Adrenal gland (tissue), 12 donors: ENCODE data around the gene COA1. TPM values are rescaled to one million over a fixed set of nuclear protein-coding genes. Genes with fewer than 3 reads are reported as not detected.
"Not testable (repeated sequence)": the region's sequence is repeated elsewhere in the genome, so short reads cannot be mapped to it uniquely, and the experiment has no call there.

Experiments used
- DNase-seq, 7 donors: peaks; one replicate each; pipeline ENCODE4 v3.0.0-alpha.2; 2019 to 2020
- H3K27ac ChIP-seq, 5 donors: fragments of 200-600 bp; sonication (generic) in 4 of 5; 1 replicate in 3 of 5; 2 replicates in 2 of 5; pipeline versions ENCODE4 v1.5.1 to v1.8.0; 2016 to 2020; ENCODE audit warnings: mild to moderate bottlenecking in 1 of 5
- H3K27me3 ChIP-seq: fragments of 200-600 bp; 2 replicates; pipeline ENCODE4 v1.8.0; 2021
- H3K36me3 ChIP-seq, 2 donors: fragments of 200-600 bp; replicated peaks in 1 of 2; 1 replicate in 1 of 2; 2 replicates in 1 of 2; pipeline versions ENCODE4 v1.5.1 to v1.8.0; 2018 to 2022
- H3K4me1 ChIP-seq, 2 donors: fragments of 200-600 bp; replicated peaks in 1 of 2; 1 replicate in 1 of 2; 2 replicates in 1 of 2; pipeline versions ENCODE4 v1.5.1 to v1.8.0; 2018 to 2021
- H3K4me3 ChIP-seq, 4 donors: fragments of 200-600 bp; sonication (generic) in 3 of 4; one replicate each; pipeline ENCODE4 v1.5.1; 2016 to 2018
- H3K9me3 ChIP-seq, 3 donors: fragments of 200-600 bp; sonication (generic) in 1 of 3; replicated peaks in 1 of 3; 1 replicate in 2 of 3; 2 replicates in 1 of 3; pipeline versions ENCODE4 v1.5.1 to v1.8.0; 2016 to 2021
- POLR2A ChIP-seq, 2 donors: fragments of 450-650 bp; IDR thresholded peaks; one replicate each; pipeline ENCODE4 v1.6.1; 2017; ENCODE audit warnings: antibody characterized with exemption in 2 of 2, mild to moderate bottlenecking in 2 of 2, moderate library complexity in 1 of 2
- WGBS, 4 donors: extraction: QIAGEN DNeasy Blood & Tissue Kit in 2 of 4; methylation state at CpG; one replicate each; pipeline versions ENCODE4 v1.1.5 to v1.1.7; 2013 to 2017; 5-methylcytosine and 5-hydroxymethylcytosine counted together
- intact Hi-C, 2 donors: fragments of 100-400 bp; cut with DNase I; formaldehyde crosslinking; loops; one replicate each; pipeline versions ENCODE4 v1.14.1 to v1.15.0; 2022 to 2023
- polyA plus RNA-seq, 3 donors: library from polyadenylated mRNA; stranded (reverse); fragments of 200-250 nt in 2 of 3; fragments of 350-450 nt in 1 of 3; fragmentation: Illumina TruSeq in 1 of 3; extraction: RNeasy Lipid Tissue Mini Kit (QIAGEN cat#74804) in 1 of 3; gene quantifications; one replicate each; pipeline ENCODE4 v1.2.3, GENCODE V29; 2013 to 2014
- total RNA-seq, 9 donors: library from RNA; depleted of rRNA in 4 of 9; stranded (reverse); fragments of >200 nt in 4 of 9; fragments of 120-200 nt in 1 of 9; fragmentation: NEBNext Ultra II Directional in 1 of 9; extraction: Animal tissue kit (Norgen Biotek cat#: 25700) in 1 of 9; gene quantifications; one replicate each; pipeline versions ENCODE4 v1.1.0 to v1.2.4, GENCODE V29; 2013 to 2023
- TF ChIP-seq, protein P1 (sequence below), 6 experiments: fragments of 450-650 bp in 4 of 6; fragments of 200-600 bp in 2 of 6; sonication (generic) in 1 of 6; IDR thresholded peaks; 1 replicate in 5 of 6; 2 replicates in 1 of 6; pipeline versions ENCODE4 v1.5.1 to v1.8.0; 2016 to 2021; ENCODE audit warnings: antibody characterized with exemption in 6 of 6, mild to moderate bottlenecking in 2 of 6, moderate library complexity in 1 of 6
- donor health status: healthy with polysubstance abuse.
- donor health status: Bipolar disorder and iron deficiency.
- donor health status: DM: yes; HTN: yes; CAD: no.
- donor health status: DM: no; HTN: no; CAD: no.
- donor health status: DM: no; HTN: no; CAD: no.
- donor health status: DM: yes; HTN: yes; CAD: no.

The COA1 gene
- total and polyA plus RNA-seq, 12 donors: 19.0 to 60.0 (median 40.2) TPM

DNA sequence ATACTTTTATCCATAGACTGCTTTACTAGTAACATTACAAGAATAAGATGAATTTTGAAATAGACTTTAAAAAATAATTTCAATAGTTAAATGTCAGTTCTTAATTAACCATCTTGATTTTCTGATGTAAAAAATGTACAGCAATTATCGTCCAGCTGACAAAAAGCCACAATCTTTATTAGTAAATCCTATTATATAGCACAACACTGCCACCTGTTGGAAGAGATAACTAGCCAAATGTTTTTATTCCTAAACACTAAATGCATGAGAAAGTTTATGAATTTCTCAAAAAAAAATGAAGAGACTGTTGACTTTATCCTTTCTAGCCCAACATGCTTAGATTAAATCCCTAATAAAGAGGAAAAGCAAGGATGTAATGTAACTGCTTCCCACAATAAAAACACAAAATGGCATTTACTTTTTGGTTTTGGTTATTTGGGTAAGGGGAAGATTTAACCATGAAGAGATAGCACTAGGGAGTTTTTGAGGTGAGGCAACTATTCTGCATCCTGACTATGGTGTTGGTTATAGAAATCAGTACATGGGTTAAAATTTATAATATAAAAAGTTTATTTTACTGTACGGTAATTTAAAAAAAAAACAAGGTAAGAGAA is 8.0 kb downstream of the COA1 start:
- no peak for TF ChIP-seq POLR2A (IDR thresholded peaks at IDR 0.05)
- TF ChIP-seq, protein P1, sequence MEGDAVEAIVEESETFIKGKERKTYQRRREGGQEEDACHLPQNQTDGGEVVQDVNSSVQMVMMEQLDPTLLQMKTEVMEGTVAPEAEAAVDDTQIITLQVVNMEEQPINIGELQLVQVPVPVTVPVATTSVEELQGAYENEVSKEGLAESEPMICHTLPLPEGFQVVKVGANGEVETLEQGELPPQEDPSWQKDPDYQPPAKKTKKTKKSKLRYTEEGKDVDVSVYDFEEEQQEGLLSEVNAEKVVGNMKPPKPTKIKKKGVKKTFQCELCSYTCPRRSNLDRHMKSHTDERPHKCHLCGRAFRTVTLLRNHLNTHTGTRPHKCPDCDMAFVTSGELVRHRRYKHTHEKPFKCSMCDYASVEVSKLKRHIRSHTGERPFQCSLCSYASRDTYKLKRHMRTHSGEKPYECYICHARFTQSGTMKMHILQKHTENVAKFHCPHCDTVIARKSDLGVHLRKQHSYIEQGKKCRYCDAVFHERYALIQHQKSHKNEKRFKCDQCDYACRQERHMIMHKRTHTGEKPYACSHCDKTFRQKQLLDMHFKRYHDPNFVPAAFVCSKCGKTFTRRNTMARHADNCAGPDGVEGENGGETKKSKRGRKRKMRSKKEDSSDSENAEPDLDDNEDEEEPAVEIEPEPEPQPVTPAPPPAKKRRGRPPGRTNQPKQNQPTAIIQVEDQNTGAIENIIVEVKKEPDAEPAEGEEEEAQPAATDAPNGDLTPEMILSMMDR (IDR thresholded peaks at IDR 0.05): peak; percentile 52 to 87 (median 72)
- no peaks in the 10 kb centered on the region for H3K9me3 ChIP-seq
- no peaks in the 10 kb centered on the region for H3K4me1 ChIP-seq
- no peaks in the 10 kb centered on the region for H3K27me3 ChIP-seq
- no peak overlapping the region for H3K27ac ChIP-seq
- WGBS, 4 donors: 37 to 42% (median 38%) methylated on average over 2 of the region's 2 CpGs
- no peaks in the 10 kb centered on the region for H3K36me3 ChIP-seq
- no peak for DNase-seq
- no peak overlapping the region for H3K4me3 ChIP-seq
- intact Hi-C loops: loop anchor here (5.0 to 10.0 kb wide), 3 partner anchors 114 to 139 kb away; partner anchors contain the start of gene STK17A (in 1 of the 2)

DNA sequence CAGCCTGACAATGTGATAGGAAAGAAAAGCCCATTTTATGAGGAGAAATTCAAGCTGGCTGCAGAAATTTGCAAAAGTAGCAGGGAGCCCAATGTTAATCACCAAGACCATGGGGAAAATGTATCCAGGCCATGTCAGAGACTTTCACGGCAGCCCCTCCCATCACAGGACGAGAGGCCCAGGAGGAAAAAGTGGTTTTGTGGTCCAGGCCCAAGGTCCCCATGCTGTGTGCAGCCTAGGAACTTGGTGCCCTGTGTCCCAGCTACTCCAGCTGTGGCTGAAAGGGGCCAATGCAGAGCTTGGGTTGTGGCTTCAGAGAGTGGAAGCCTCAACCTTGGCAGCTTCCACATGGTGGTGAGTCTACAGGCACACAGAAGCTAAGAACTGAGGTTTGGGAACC is 12.7 kb downstream of the COA1 start:
- Histone ChIP-seq H3K27ac (no peak overlapping the region), H3K4me3 (no peak overlapping the region), H3K27me3 (no peaks in the 10 kb centered on the region), H3K9me3 (no peaks in the 10 kb centered on the region), H3K4me1 (no peaks in the 10 kb centered on the region), H3K36me3 (no peaks in the 10 kb centered on the region)
- 79 to 88% (median 83%) methylated on average over 2 of the region's 2 CpGs for WGBS, 4 donors
- TF ChIP-seq POLR2A (IDR thresholded peaks at IDR 0.05): no peak
- TF ChIP-seq, protein P1 (IDR thresholded peaks at IDR 0.05): no peak
- no peak for DNase-seq
- intact Hi-C loops: no loop called here

GRCh38 chr7:43715966-43716365 is 13.4 kb downstream of the COA1 start:
- DNase-seq, intact Hi-C loops: not testable (repeated sequence)
- 93 to 97% (median 96%) methylated on average over 2 of the region's 2 CpGs for WGBS, 4 donors

GRCh38 chr7:43711503-43711902 is 17.8 kb downstream of the COA1 start:
- Histone ChIP-seq H3K36me3 (no peaks in the 10 kb centered on the region), H3K9me3 (no peaks in the 10 kb centered on the region), H3K27me3 (no peaks in the 10 kb centered on the region), H3K4me1 (peaks cover 0 to 3% of the 10 kb centered on the region in 2 donors), H3K27ac (no peak overlapping the region), H3K4me3 (no peak overlapping the region)
- TF ChIP-seq POLR2A (IDR thresholded peaks at IDR 0.05): no peak
- TF ChIP-seq, protein P1 (IDR thresholded peaks at IDR 0.05): no peak
- intact Hi-C loops: no loop called here
- no peak for DNase-seq
- WGBS, 4 donors: 75 to 100% (median 98%) methylated on average over 1 of the region's 1 CpG

More at GRCh38 chr7:43715966-43716365, 13.4 kb downstream of the COA1 start:
- H3K36me3 ChIP-seq, H3K4me3 ChIP-seq, H3K27ac ChIP-seq, H3K4me1 ChIP-seq, H3K27me3 ChIP-seq, H3K9me3 ChIP-seq: not testable (repeated sequence)

DNA sequence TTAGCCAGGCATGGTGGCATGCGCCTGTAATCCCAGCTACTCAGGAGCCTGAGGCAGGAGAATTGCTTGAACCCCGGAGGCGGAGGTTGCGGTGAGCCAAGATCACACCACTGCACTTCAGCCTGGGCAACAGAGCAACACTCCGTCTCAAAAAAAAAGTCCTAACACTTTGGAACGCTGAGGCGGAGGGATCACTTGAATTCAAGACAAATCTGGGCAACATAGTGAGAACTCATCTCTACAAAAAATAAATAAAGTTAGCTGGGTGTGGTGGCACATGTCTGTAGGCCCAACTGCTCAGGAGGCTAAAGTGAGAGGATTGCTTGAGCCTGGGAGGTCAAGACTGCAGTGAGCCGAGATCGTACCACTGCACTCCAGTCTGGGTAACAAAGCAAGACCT is 21.3 kb downstream of the COA1 start:
- intact Hi-C loops, H3K27ac ChIP-seq, H3K9me3 ChIP-seq, H3K27me3 ChIP-seq, H3K4me1 ChIP-seq, H3K4me3 ChIP-seq, DNase-seq, H3K36me3 ChIP-seq: not testable (repeated sequence)
- WGBS, 4 donors: 91 to 98% (median 97%) methylated on average over 8 to 9 of the region's 9 CpGs
